ENCODE results near the gene TGFBR3. TPM values are rescaled to one million over a fixed set of nuclear protein-coding genes. Genes with fewer than 3 reads are reported as not detected.

The TGFBR3 gene
- total RNA-seq, 1 experiment from 2014 or later = 14.5 TPM

GRCh38 chr1:91778964-91779363, 107.0 kb downstream of the TGFBR3 start:
- DNase-seq (ENCODE audit: low read depth, low spot score) (no peak), ATAC-seq (no peak)
- Histone ChIP-seq H3K27ac (ENCODE audit: low read length) (no peak overlapping the region), H3K4me1 (ENCODE audit: control insufficient read depth, insufficient read depth, low read length) (peaks cover 11% of the 10 kb centered on the region), H3K4me3 (ENCODE audit: low read depth in 2 of 2, low read length in 2 of 2) (no peak overlapping the region), H3K36me3 (ENCODE audit: control insufficient read depth, insufficient read depth, low read length) (no peaks in the 10 kb centered on the region), H3K27me3 (ENCODE audit: control insufficient read depth, insufficient read depth, low read length) (no peaks in the 10 kb centered on the region), H3K9me3 (ENCODE audit: control insufficient read depth, insufficient read depth, low read depth, low read length) (no peaks in the 10 kb centered on the region)
- TF ChIP-seq POLR2AphosphoS5 (IDR thresholded peaks at IDR 0.05; ENCODE audit: low read depth, low read length) (no peak), TCF7L2 (IDR thresholded peaks at IDR 0.05; ENCODE audit: low read depth, low read length) (no peak), SIN3A (IDR thresholded peaks at IDR 0.05; ENCODE audit: borderline replicate concordance, insufficient read depth, low read depth, low read length) (no peak), REST (IDR thresholded peaks at IDR 0.05; ENCODE audit: insufficient read depth in 1 of 2, low read depth in 2 of 2, low read length in 1 of 2) (no peak), CTCF (IDR thresholded peaks at IDR 0.05) (no peak)
- intact Hi-C loops (cut with micrococcal nuclease; ENCODE audit: unreplicated experiment) = no loop called here
- no TSS peak for BruUV-seq (replicated peaks)
- ChIA-PET CTCF (no interaction called here), POLR2A (no interaction called here)
- in situ Hi-C loops (cut with HindIII; ENCODE audit: low pct_unique_long_range_greater_than_20kb, low sequenced_read_pairs) = no loop called here

GRCh38 chr1:91777630-91778300, 108.2 kb downstream of the TGFBR3 start:
- ATAC-seq = no peak
- no TSS peak for BruUV-seq (replicated peaks)
- no peak for DNase-seq (ENCODE audit: low read depth, low spot score)
- Histone ChIP-seq H3K4me1 (ENCODE audit: control insufficient read depth, insufficient read depth, low read length) (peaks cover 11% of the 10 kb centered on the region), H3K4me3 (ENCODE audit: low read depth in 2 of 2, low read length in 2 of 2) (no peak overlapping the region), H3K27ac (ENCODE audit: low read length) (no peak overlapping the region), H3K27me3 (ENCODE audit: control insufficient read depth, insufficient read depth, low read length) (no peaks in the 10 kb centered on the region), H3K36me3 (ENCODE audit: control insufficient read depth, insufficient read depth, low read length) (no peaks in the 10 kb centered on the region), H3K9me3 (ENCODE audit: control insufficient read depth, insufficient read depth, low read depth, low read length) (no peaks in the 10 kb centered on the region)
- ChIA-PET CTCF (no interaction called here), POLR2A (no interaction called here)
- intact Hi-C loops (cut with micrococcal nuclease; ENCODE audit: unreplicated experiment) = no loop called here
- TF ChIP-seq CTCF (IDR thresholded peaks at IDR 0.05) = no peak
- TF ChIP-seq REST (IDR thresholded peaks at IDR 0.05; ENCODE audit: insufficient read depth in 1 of 2, low read depth in 2 of 2, low read length in 1 of 2) = no peak
- TF ChIP-seq POLR2AphosphoS5 (IDR thresholded peaks at IDR 0.05; ENCODE audit: low read depth, low read length) = no peak
- no peak for TF ChIP-seq SIN3A (IDR thresholded peaks at IDR 0.05; ENCODE audit: borderline replicate concordance, insufficient read depth, low read depth, low read length)
- TF ChIP-seq TCF7L2 (IDR thresholded peaks at IDR 0.05; ENCODE audit: low read depth, low read length) = no peak
- in situ Hi-C loops (cut with HindIII; ENCODE audit: low pct_unique_long_range_greater_than_20kb, low sequenced_read_pairs) = no loop called here

Measured in Panc1 (cell line).